ENCODE results near the gene FUCA2. TPM values are rescaled to one million over a fixed set of nuclear protein-coding genes. Genes with fewer than 3 reads are reported as not detected.

FUCA2 gene
- polyA plus RNA-seq, 1 of the 3 experiments (the other 2 are of a cell fraction), result 37.6 TPM

DNA sequence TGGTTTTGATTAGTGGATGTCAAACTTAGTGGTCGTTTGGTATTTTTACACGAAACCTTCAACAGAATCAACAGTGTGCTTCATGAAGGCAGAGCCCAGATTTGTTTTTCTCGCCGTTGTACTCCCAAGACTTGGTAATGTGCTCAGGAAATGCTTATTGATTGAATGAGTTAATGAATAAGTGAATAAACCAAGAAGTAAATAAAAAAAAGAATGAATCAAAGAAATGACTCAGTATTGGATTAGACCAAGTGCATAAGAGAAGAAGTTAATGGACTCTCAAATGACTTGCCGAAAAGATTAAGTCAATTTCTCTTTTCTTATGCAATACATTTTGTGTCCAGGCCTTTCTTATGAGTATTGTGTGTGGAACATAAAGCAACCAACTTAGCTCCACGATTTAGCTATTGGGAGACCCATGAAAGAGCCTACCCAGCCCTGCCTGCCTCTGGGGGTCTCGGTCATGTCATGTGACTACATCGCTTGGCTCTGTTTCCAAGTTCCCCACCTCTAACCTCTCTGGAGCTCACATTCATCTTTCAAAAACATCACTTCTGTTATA is 10.6 kb upstream of the FUCA2 start:
- CTCF ChIA-PET, result no interaction called here
- Histone ChIP-seq H3K4me1 (ENCODE audit: control insufficient read depth in 1 of 2, insufficient read depth in 2 of 2, low read depth in 1 of 2, low read length in 1 of 2) (no peaks in the 10 kb centered on the region), H4K20me1 (ENCODE audit: insufficient read depth) (no peaks in the 10 kb centered on the region), H3K27ac (ENCODE audit: low read depth in 2 of 2, low read length in 1 of 2) (no peak overlapping the region), H3F3A (replicated peaks; ENCODE audit: insufficient read depth) (no peaks in the 10 kb centered on the region), H3K9ac (no peak overlapping the region), H3K9me2 (no peaks in the 10 kb centered on the region), H3K4me3 (ENCODE audit: low read depth in 2 of 2, low read length in 1 of 2) (no peak overlapping the region), H3K4me2 (no peak overlapping the region), H3K36me3 (replicated peaks in 1 of 2; ENCODE audit: control insufficient read depth in 1 of 2, insufficient read depth in 2 of 2, low read length in 1 of 2) (no peaks in the 10 kb centered on the region), H3K9me3 (no peaks in the 10 kb centered on the region), H3K79me2 (ENCODE audit: insufficient read depth) (no peaks in the 10 kb centered on the region), H2AFZ (ENCODE audit: low read depth) (no peak overlapping the region), H3K27me3 (ENCODE audit: insufficient read depth) (no peaks in the 10 kb centered on the region)
- POLR2A ChIA-PET, result no interaction called here
- DNase-seq, result no peak
- TF ChIP-seq MXI1 (IDR thresholded peaks at IDR 0.05; ENCODE audit: low read depth, low read length) (no peak), GABPA (IDR thresholded peaks at IDR 0.05; ENCODE audit: low read depth) (no peak), TAF1 (IDR thresholded peaks at IDR 0.05; ENCODE audit: borderline replicate concordance, low read depth, low read length) (no peak), TEAD4 (IDR thresholded peaks at IDR 0.05; ENCODE audit: borderline replicate concordance, insufficient read depth) (no peak), NFIC (IDR thresholded peaks at IDR 0.05; ENCODE audit: borderline replicate concordance) (no peak)
- TF ChIP-seq, protein P1, sequence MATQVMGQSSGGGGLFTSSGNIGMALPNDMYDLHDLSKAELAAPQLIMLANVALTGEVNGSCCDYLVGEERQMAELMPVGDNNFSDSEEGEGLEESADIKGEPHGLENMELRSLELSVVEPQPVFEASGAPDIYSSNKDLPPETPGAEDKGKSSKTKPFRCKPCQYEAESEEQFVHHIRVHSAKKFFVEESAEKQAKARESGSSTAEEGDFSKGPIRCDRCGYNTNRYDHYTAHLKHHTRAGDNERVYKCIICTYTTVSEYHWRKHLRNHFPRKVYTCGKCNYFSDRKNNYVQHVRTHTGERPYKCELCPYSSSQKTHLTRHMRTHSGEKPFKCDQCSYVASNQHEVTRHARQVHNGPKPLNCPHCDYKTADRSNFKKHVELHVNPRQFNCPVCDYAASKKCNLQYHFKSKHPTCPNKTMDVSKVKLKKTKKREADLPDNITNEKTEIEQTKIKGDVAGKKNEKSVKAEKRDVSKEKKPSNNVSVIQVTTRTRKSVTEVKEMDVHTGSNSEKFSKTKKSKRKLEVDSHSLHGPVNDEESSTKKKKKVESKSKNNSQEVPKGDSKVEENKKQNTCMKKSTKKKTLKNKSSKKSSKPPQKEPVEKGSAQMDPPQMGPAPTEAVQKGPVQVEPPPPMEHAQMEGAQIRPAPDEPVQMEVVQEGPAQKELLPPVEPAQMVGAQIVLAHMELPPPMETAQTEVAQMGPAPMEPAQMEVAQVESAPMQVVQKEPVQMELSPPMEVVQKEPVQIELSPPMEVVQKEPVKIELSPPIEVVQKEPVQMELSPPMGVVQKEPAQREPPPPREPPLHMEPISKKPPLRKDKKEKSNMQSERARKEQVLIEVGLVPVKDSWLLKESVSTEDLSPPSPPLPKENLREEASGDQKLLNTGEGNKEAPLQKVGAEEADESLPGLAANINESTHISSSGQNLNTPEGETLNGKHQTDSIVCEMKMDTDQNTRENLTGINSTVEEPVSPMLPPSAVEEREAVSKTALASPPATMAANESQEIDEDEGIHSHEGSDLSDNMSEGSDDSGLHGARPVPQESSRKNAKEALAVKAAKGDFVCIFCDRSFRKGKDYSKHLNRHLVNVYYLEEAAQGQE (IDR thresholded peaks at IDR 0.05; ENCODE audit: low read depth, low read length), result no peak
- 71% methylated on average over 8 of the region's 8 CpGs for WGBS (ENCODE audit: low lambda C conversion rate)

DNA sequence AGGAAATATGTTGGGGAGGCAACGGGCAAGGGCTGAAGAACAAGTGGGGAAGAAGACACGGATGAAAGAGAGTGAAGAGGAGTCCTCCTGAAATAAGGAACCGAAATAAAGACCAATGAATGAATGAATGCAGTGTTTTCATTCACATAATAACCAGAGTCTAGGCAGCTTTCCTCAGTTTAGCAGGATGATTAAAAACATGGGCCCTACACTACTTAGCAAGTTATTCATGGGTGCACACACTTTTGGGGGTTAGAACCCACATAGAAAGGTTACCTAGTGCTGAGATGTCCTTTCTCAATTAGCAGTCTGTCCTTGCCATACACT is 5.9 kb upstream of the FUCA2 start:
- 87% methylated on average over 3 of the region's 3 CpGs for WGBS (ENCODE audit: low lambda C conversion rate)
- H3K9me3 ChIP-seq, result no peaks in the 10 kb centered on the region
- H3F3A ChIP-seq (replicated peaks; ENCODE audit: insufficient read depth), result no peaks in the 10 kb centered on the region
- H3K9ac ChIP-seq, result no peak overlapping the region
- CTCF ChIA-PET, result no interaction called here
- no peak overlapping the region for H3K27ac ChIP-seq (ENCODE audit: low read depth in 2 of 2, low read length in 1 of 2)
- H3K4me2 ChIP-seq, result no peak overlapping the region
- DNase-seq, result no peak
- H3K9me2 ChIP-seq, result no peaks in the 10 kb centered on the region
- POLR2A ChIA-PET, result no interaction called here
- H3K4me1 ChIP-seq (ENCODE audit: control insufficient read depth in 1 of 2, insufficient read depth in 2 of 2, low read depth in 1 of 2, low read length in 1 of 2), result peaks cover 0 to 3% of the 10 kb centered on the region in 2 experiments; a peak in 1 of 4 replicates
- no peak overlapping the region for H2AFZ ChIP-seq (ENCODE audit: low read depth)
- TF ChIP-seq, protein P2, sequence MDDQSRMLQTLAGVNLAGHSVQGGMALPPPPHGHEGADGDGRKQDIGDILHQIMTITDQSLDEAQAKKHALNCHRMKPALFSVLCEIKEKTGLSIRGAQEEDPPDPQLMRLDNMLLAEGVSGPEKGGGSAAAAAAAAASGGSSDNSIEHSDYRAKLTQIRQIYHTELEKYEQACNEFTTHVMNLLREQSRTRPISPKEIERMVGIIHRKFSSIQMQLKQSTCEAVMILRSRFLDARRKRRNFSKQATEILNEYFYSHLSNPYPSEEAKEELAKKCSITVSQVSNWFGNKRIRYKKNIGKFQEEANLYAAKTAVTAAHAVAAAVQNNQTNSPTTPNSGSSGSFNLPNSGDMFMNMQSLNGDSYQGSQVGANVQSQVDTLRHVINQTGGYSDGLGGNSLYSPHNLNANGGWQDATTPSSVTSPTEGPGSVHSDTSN (IDR thresholded peaks at IDR 0.05), result no peak
- TF ChIP-seq, protein P3, sequence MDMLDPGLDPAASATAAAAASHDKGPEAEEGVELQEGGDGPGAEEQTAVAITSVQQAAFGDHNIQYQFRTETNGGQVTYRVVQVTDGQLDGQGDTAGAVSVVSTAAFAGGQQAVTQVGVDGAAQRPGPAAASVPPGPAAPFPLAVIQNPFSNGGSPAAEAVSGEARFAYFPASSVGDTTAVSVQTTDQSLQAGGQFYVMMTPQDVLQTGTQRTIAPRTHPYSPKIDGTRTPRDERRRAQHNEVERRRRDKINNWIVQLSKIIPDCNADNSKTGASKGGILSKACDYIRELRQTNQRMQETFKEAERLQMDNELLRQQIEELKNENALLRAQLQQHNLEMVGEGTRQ (IDR thresholded peaks at IDR 0.05; ENCODE audit: borderline replicate concordance, low read depth, low read length), result no peak
- TF ChIP-seq SIN3A (IDR thresholded peaks at IDR 0.05; ENCODE audit: borderline replicate concordance, low read depth, low read length) (no peak), GABPA (IDR thresholded peaks at IDR 0.05; ENCODE audit: low read depth) (no peak), FOXJ3 (CRISPR knock-in tag; IDR thresholded peaks at IDR 0.05) (no peak), TCF12 (IDR thresholded peaks at IDR 0.05) (no peak), TEAD4 (IDR thresholded peaks at IDR 0.05; ENCODE audit: borderline replicate concordance, insufficient read depth) (no peak), POLR2AphosphoS5 (IDR thresholded peaks at IDR 0.05; ENCODE audit: low read depth, low read length) (no peak), MEF2A (IDR thresholded peaks at IDR 0.05; ENCODE audit: borderline replicate concordance, low read depth) (no peak), RAD21 (IDR thresholded peaks at IDR 0.05; ENCODE audit: low read length) (no peak), FOXM1 (IDR thresholded peaks at IDR 0.05; ENCODE audit: low read depth) (no peak), CHD2 (IDR thresholded peaks at IDR 0.05; ENCODE audit: low read length, partially characterized antibody) (no peak), MXI1 (IDR thresholded peaks at IDR 0.05; ENCODE audit: low read depth, low read length) (no peak), NFIC (IDR thresholded peaks at IDR 0.05; ENCODE audit: borderline replicate concordance) (no peak)
- TF ChIP-seq, protein P4, sequence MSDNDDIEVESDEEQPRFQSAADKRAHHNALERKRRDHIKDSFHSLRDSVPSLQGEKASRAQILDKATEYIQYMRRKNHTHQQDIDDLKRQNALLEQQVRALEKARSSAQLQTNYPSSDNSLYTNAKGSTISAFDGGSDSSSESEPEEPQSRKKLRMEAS (IDR thresholded peaks at IDR 0.05; ENCODE audit: low read depth), result no peak
- TF ChIP-seq, protein P5, sequence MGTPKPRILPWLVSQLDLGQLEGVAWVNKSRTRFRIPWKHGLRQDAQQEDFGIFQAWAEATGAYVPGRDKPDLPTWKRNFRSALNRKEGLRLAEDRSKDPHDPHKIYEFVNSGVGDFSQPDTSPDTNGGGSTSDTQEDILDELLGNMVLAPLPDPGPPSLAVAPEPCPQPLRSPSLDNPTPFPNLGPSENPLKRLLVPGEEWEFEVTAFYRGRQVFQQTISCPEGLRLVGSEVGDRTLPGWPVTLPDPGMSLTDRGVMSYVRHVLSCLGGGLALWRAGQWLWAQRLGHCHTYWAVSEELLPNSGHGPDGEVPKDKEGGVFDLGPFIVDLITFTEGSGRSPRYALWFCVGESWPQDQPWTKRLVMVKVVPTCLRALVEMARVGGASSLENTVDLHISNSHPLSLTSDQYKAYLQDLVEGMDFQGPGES (IDR thresholded peaks at IDR 0.05; ENCODE audit: low read depth, low read length), result no peak
- H3K36me3 ChIP-seq (replicated peaks in 1 of 2; ENCODE audit: control insufficient read depth in 1 of 2, insufficient read depth in 2 of 2, low read length in 1 of 2), result no peaks in the 10 kb centered on the region
- H3K4me3 ChIP-seq (ENCODE audit: low read depth in 2 of 2, low read length in 1 of 2), result no peak overlapping the region
- no peaks in the 10 kb centered on the region for H3K27me3 ChIP-seq (ENCODE audit: insufficient read depth)
- no peaks in the 10 kb centered on the region for H3K79me2 ChIP-seq (ENCODE audit: insufficient read depth)
- H4K20me1 ChIP-seq (ENCODE audit: insufficient read depth), result no peaks in the 10 kb centered on the region

All from SK-N-SH (cell line).